Middle frontal gyrus (tissue), 1 donor: ENCODE data around the gene THRSP.
"Not testable (repeated sequence)": the region's sequence is repeated elsewhere in the genome, so short reads cannot be mapped to it uniquely, and the experiment has no call there.

Experiments used
- DNase-seq: peaks from one replicate; pipeline ENCODE4 v3.0.0-alpha.2; 2015; ENCODE audit warnings: low spot score; ENCODE audit errors: extremely low spot score

THRSP gene

GRCh38 chr11:78062671-78063070 is 990 bp upstream of the THRSP start:
- DNase-seq: no peak

GRCh38 chr11:78065203-78065602 is 1.5 kb downstream of the THRSP start:
- DNase-seq: no peak

GRCh38 chr11:78066471-78066870 is 2.8 kb downstream of the THRSP start:
- no peak for DNase-seq

GRCh38 chr11:78067704-78068103 is 4.0 kb downstream of the THRSP start:
- DNase-seq: no peak

- DNase-seq: no peak
Measured at GRCh38 chr11:78069465-78069864, 5.8 kb downstream of the THRSP start.

- no peak for DNase-seq
Measured at GRCh38 chr11:78070621-78071020, 7.0 kb downstream of the THRSP start.

- no peak for DNase-seq
Measured at GRCh38 chr11:78071717-78072116, 8.1 kb downstream of the THRSP start.

- DNase-seq: no peak
Measured at GRCh38 chr11:78072455-78072854, 8.8 kb downstream of the THRSP start.

- DNase-seq: no peak
Measured at GRCh38 chr11:78074756-78075155, 11.1 kb downstream of the THRSP start.

GRCh38 chr11:78076733-78077403 is 13.2 kb downstream of the THRSP start:
- DNase-seq: no peak

- DNase-seq: not testable (repeated sequence)
Measured at GRCh38 chr11:78077592-78077991, 13.9 kb downstream of the THRSP start.

GRCh38 chr11:78078218-78079167 is 14.8 kb downstream of the THRSP start:
- no peak for DNase-seq

- peak; percentile 66 for DNase-seq
Measured at GRCh38 chr11:78079232-78080083, 15.8 kb downstream of the THRSP start, which contains the start of gene NDUFC2. Gene NDUFC2, minus strand, starts transcription at chr11:78079862. Its CDS starts 118 bp downstream, at chr11:78079744.

GRCh38 chr11:78080084-78080817 is 16.6 kb downstream of the THRSP start:
- no peak for DNase-seq

GRCh38 chr11:78080818-78081495 is 17.3 kb downstream of the THRSP start:
- DNase-seq: no peak

GRCh38 chr11:78081583-78081982 is 17.9 kb downstream of the THRSP start:
- DNase-seq: no peak

- DNase-seq: no peak
Measured at GRCh38 chr11:78082146-78082545, 18.5 kb downstream of the THRSP start.

GRCh38 chr11:78083021-78083420 is 19.4 kb downstream of the THRSP start:
- no peak for DNase-seq

- DNase-seq: not testable (repeated sequence)
Measured at GRCh38 chr11:78084506-78084905, 20.8 kb downstream of the THRSP start.

GRCh38 chr11:78085972-78086371 is 22.3 kb downstream of the THRSP start:
- no peak for DNase-seq
